ENCODE measurements around the gene ZRANB3. TPM values are rescaled to one million over a fixed set of nuclear protein-coding genes. Genes with fewer than 3 reads are reported as not detected.
"Not testable (repeated sequence)": the region's sequence is repeated elsewhere in the genome, so short reads cannot be mapped to it uniquely, and the experiment has no call there.

The ZRANB3 gene
- polyA plus RNA-seq, 4 donors = 7.1 to 10.6 (median 9.0) TPM

DNA sequence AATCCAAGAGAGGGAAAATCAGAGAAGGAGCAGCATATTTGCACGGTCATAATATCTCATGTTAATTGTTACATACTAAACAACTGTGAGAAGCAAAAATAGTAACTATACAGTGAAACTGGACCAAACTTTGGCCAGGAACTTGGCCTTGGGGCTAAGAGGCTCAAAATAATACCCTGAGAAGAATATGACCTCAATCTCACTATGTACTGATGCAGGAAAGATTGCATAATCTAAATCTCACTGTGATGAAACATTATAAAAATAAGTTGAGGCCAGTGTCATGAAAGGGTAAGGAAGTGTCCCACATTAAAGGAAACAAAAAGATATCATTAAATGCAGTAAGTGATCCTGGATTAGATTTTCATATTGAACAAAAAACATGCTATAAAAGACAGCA is 36.5 kb downstream of the ZRANB3 start:
- no peak for DNase-seq (ENCODE audit: low read depth in 4 of 4, low spot score in 2 of 4)

DNA sequence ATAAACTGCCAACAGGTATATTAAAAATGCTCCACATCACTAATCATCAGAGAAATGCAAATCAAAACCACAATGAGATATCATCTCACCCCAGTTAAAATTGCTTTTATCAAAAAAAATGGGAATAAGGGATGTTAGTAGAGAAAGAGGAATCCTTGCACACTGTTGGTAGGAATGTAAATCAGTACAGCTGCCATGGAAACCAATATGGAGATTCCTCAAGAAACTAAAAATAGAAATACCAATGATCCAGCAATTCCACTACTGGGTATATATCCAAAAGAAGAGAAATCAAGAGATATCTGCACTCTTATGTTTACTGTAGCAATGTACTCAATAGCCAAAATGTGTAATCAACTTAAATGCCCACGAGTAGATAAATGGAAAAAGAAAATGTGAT is 40.6 kb downstream of the ZRANB3 start:
- no peak for DNase-seq (ENCODE audit: low read depth in 4 of 4, low spot score in 2 of 4)

DNA sequence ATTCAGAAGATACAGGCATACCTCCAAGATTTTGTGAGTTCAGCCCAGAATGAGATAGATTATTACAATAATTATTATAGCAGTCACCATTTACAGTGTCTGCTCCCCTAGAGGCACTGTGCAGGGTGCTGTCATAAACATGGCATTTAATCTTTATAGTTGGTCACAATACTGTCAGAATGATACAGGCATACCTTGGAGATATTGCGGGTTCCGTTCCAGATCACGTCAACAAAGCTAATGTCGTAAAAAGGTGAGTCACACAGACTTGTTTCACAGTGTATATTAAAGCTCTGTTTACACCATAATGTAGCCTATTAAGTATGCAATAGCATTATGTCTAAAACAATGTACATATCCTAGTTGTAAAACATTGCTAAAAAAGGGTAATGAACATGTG is 45.6 kb downstream of the ZRANB3 start:
- DNase-seq (ENCODE audit: low read depth in 4 of 4, low spot score in 2 of 4) = no peak

DNA sequence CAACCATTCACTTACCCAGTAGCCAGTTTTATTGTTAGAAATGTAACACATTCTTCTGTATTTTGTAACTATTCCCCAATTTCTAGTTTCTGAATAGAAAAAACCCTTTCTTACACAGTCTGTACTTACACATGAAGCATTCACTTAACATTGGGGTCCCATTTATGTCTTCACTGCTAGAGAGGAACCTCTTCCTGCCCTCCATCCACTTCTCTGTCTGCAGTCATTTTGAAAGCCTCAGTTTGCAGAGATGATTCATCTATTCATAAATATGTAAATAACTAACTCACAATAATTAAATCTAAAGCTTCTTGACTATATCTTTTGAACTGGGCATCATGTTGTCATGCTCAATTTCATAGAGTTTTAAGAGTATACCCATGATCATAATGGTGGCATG is 55.9 kb downstream of the ZRANB3 start:
- DNase-seq (ENCODE audit: low read depth in 4 of 4, low spot score in 2 of 4) = no peak

DNA sequence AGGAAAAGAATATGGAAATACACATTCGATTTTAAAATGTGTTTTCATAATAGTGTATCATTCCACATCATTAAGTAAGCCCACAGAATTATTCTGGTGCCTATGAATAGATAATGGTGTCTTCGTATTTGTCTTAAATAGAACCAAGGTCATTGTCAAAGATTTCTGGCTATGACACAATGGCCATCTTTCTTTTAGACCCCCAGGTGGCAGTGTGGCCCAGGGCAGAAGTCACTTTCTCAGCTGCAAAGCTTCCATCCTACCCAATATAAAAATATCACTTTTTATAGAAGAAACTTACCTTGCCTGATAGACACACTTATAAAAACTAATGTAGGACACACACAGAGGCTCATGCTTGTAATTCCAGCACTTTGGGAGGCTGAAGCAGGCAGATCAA is 57.5 kb downstream of the ZRANB3 start:
- DNase-seq (ENCODE audit: low read depth in 4 of 4, low spot score in 2 of 4) = no peak

DNA sequence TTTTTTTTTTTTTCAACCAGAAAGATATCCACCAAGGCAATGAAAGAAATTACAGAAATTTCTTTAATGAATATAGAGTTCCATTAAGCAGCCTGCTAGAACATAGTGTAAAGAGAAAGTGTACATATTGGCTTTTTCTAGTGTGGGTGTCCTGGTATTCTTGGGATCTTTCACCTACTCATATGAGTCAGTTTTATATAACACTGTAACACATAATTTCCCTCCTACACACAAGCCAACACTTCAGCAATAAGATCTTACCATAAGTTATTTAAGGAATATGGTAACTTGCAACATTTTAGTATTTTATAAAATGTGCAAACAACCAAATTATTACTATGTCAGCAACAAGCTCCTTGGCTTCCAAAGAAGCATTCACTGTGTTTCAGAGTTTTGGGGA is 59.9 kb downstream of the ZRANB3 start:
- DNase-seq (ENCODE audit: low read depth in 4 of 4, low spot score in 2 of 4) = no peak

DNA sequence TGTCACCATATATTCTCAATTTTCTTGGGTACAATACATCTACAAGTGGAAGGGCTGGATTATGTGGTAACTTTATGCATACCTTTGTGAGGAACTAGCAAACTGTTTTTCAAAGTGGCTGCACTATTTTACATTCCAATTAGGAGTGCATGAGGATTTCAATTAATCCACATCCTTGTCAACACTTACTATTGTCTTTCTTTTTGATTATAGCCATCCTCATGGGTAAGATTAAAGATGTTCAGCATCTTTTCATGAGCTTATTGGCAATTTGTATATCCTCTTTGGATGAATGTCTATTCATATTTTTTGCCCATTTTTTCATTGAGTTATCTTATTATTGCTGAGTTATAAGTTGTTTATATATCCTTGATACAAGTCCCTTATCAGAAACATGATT is 73.7 kb downstream of the ZRANB3 start:
- no peak for DNase-seq (ENCODE audit: low read depth in 4 of 4, low spot score in 2 of 4)

DNA sequence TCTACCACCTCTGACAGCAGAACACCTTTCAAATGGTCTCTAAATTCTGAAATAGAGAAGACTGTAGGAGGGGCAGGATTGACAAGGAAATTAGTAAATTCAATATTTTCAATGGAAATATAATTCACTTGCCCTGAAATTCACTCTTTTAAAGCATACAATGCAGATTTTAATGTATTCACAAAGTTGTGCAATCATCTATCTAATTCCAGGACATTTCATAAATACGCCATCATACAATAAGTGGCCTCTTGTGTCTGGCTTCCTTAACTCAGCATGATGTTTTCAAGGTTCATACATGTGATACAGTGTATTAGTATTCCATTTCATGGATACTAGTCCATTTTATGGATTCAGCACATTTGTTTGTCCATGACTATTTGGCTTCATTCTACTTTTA is 74.2 kb downstream of the ZRANB3 start:
- no peak for DNase-seq (ENCODE audit: low read depth in 4 of 4, low spot score in 2 of 4)

DNA sequence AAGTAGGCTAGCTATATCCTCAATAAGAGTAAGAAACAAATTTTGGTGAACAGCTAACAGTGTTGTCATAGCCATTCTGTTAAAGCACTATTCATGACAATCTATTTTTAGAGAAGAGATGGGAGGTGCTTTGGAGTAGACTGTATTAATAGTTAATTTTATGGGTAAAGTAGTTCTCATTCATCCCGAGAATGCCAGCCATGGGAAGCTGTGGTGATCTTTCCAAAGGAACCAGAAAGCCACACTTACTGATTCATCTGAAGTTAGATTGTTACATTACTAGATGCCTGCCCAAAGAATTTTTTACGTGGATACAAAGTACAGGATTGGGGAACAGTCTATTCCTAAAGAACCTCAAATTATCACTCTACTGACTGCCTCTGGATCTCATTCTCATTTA is 74.6 kb downstream of the ZRANB3 start:
- no peak for DNase-seq (ENCODE audit: low read depth in 4 of 4, low spot score in 2 of 4)

DNA sequence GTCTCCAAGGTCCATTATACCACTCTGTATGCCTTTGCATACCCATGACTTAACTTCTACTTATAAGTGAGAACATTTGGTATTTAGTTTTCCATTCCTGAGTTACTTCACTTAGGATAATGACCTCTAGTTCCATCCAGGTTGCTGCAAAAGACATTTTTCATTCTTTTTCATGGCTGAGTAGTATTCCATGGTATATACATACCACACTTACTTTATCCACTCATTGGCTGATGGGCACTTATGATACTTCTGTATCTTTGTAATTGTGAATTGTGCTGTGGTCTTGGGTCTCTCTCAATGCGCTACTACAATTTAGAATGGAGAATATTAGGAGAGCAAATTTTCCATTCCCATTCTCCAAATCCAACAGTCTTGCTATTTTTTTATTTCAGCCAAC is 76.4 kb downstream of the ZRANB3 start:
- no peak for DNase-seq (ENCODE audit: low read depth in 4 of 4, low spot score in 2 of 4)

DNA sequence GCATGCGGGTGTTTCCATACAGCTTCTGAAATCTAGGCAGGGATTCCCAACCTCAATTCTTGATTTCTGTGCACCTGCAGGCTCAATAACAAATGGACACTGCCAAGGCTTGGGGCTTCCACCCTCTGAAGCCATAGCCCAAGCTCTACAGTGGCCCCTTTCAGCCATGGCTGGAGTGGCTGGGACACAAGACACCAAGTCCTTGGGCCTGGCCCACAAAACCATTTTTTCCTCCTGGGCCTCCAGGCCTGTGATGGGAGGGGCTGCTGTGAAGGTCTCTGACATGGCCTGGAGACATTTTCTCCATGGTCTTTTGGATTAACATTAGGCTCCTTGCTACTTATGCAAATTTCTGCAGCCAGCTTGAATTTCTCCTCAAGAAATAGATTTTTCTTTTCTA is 78.0 kb downstream of the ZRANB3 start:
- not testable (repeated sequence) for DNase-seq (ENCODE audit: low read depth in 4 of 4, low spot score in 2 of 4)

DNA sequence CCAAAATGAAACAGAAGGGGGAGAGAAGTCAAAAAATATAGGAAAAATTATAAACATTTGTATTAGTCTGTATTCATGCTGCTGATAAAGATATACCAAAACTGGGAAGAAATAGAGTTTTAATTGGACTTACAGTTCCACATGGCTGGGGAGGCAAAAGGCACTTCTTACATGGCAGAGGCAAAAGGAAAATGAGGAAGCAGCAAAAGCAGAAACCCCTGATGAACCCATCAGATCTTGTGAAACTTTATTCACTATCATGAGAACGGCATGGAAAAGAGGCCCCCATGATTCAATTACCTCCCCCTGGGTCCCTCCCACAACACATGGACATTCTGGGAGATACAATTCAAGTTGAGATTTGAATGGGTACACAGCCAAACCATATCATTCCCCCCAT is 79.1 kb downstream of the ZRANB3 start:
- no peak for DNase-seq (ENCODE audit: low read depth in 4 of 4, low spot score in 2 of 4)

DNA sequence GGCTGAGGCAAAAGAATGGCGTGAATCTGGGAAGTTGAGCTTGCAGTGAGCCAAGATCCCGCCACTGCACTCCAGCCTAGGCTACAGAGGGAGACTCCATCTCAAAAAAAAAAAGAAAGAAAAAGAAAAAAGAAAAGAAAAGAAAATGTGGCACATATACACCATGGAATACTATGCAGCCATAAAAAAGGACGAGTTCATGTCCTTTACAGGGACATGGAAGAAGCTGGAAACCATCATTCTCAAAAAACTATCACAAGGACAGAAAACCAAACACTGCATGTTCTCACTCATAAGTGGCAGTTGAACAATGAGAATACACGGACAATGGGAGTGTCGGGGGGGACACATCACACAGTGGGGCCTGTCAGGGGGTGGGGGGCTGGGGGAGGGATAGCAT is 88.0 kb downstream of the ZRANB3 start:
- not testable (repeated sequence) for DNase-seq (ENCODE audit: low read depth in 4 of 4, low spot score in 2 of 4)

DNA sequence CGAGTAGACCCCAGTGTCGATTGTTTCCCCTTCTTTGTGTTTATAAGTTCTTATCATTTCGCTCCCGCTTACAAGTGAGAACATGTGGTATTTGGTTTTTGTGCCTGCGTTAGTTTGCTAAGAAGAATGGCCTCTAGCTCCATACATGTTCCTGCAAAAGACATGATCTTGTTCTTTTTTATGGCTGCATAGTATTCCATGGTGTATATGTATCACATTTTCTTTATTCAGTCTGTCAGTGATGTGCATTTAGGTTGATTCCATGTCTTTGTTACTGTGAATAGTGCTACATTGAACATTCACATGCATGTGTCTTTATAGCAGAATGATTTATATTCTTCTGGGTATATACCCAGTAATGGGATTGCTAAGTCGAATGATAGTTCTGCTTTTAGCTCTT is 95.9 kb downstream of the ZRANB3 start:
- DNase-seq (ENCODE audit: low read depth in 4 of 4, low spot score in 2 of 4) = not testable (repeated sequence)

DNA sequence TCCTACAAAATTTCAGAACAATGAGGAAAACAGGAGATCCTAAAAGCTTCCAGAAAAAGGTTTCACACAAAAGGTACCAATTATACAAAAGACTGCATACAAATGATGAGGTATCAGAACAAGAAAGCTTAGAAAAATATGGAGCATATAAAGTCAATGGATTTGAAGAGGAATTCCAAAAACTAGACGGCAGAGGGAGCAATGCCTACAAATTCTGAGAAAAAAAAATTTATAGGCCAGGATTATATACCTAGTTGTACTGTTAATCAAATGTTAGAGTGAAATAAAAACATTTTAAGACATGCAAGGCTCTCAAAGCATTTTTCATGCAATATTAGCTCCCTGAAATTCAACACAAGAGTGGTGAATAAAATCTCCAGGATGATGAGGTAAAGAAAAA is 106.2 kb downstream of the ZRANB3 start:
- no peak for DNase-seq (ENCODE audit: low read depth in 4 of 4, low spot score in 2 of 4)

DNA sequence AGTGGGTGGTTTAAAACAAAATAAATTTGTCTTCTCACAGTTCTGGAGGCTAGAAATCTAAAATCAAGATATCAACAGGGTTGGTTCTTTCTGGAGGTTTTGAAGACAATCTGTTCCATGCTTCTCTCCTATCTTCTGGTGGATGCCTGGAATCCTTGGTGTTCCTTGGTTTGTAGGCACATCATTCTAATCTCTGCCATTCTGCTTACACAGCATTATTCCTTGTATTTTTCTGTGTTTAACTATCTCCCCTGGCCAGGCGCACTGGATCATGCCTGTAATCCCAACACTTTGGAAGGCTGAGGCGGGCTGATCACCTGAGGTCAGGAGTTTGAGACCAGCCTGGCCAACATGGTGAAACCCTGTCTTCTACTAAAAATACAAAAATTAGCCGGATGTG is 108.1 kb downstream of the ZRANB3 start:
- DNase-seq (ENCODE audit: low read depth in 4 of 4, low spot score in 2 of 4) = no peak

DNA sequence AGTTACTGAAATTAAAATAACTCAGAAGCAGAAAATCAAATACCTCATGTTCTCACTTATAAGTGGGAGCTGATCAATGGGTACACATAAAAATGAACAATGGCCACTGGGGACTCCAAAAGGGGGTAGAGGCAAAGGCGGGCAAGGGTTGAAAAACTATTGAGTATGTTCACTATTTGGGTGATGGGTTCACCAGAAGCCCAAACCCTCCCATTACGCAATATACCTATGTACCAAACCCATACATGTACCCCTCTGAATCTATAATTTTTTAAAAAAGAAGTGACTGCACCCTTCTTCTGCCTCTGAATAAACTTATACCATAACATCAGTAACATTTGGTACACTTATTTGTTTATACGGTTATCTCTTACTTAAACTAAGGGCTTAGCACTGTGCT is 119.4 kb downstream of the ZRANB3 start:
- no peak for DNase-seq (ENCODE audit: low read depth in 4 of 4, low spot score in 2 of 4)

DNA sequence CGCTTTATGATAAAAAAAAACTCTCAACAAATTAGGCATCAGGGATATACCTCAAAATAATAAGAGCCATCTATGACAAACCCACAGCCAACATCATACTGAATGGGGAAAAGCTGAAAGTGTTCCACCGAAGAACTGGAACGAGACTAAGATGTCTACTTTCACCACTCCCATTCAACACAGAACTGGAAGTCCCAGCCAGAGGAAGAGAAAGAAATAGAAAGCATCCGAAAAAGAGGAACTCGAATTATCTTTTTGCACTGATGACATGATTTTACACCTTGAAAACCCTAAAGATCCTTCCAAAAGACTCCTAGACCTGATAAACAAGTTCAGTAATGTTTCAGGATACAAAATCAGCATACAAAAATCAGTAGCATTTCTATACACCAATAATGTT is 121.6 kb downstream of the ZRANB3 start:
- DNase-seq (ENCODE audit: low read depth in 4 of 4, low spot score in 2 of 4) = no peak

DNA sequence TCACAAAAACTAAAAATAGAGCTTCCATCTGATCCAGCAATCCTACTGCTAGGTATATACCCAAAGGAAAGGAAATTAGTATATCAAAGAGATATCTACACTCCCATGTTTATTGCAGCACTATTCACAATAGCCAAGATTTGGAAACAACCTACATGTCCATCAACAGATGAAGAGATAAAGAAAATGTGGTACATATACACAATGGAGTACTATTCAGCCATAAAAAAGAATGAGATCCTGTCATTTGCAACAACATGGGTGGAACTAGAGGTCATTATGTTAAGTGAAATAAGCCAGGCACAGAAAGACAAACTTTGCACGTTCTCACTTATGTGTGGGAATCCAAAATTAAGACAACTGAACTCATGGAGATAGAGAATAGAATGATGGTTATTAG is 134.8 kb downstream of the ZRANB3 start:
- DNase-seq (ENCODE audit: low read depth in 4 of 4, low spot score in 2 of 4) = not testable (repeated sequence)

DNA sequence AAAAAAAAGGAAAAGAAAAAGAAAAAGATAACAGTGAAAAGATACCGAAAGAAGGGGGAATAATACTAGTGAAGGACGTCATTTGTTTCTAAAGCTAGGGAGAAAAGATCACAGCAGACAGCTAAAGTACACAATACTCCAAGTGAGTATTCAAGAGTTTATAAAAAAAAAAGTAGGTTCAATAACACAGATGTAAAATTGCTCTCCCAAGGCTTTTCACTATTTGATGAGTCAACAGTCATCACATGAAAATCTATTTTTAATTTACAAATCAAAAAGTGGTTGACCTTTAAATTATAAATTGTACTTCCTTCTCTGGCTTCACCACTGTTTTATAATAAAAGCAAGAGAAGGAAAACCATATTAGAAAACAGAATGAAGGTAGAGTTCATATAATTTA is 144.0 kb downstream of the ZRANB3 start:
- no peak for DNase-seq (ENCODE audit: low read depth in 4 of 4, low spot score in 2 of 4)

DNA sequence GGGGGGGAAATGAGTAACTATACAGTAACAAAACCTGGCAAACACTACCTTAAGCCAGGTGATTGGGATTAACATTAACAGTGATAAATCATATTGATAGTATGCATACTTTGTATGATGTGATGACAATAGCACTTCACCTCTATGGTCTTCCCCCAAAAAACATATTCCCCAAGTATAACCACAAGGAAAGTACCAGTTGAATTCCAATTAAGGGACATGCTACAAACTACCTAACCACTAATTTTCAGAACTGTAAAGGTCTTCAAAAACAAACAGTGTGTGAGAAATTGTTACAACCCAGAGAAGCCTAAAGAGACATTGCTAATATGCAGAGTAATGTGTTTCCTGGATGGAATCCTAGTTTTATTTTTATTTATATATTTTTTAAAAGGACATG is 152.4 kb downstream of the ZRANB3 start:
- no peak for DNase-seq (ENCODE audit: low read depth in 4 of 4, low spot score in 2 of 4)

DNA sequence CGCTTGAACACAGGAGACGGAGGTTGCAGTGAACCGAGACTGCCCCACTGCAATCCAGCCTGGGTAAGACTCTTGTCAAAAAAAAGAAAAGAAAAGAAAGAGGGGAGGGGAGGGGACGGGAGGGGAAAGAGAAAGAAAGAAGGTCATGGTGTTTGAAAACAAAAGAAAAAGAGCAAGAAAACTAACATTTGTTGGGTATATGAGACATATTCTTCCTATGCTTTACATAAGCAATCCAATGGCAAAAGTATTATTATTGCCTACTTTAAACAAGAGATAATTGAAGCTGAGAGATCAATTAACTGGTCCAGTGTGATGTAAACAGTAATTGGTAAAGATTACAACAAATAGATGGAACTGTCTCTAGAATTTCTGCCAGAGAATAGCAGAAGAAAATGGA is 157.3 kb downstream of the ZRANB3 start:
- no peak for DNase-seq (ENCODE audit: low read depth in 4 of 4, low spot score in 2 of 4)

DNA sequence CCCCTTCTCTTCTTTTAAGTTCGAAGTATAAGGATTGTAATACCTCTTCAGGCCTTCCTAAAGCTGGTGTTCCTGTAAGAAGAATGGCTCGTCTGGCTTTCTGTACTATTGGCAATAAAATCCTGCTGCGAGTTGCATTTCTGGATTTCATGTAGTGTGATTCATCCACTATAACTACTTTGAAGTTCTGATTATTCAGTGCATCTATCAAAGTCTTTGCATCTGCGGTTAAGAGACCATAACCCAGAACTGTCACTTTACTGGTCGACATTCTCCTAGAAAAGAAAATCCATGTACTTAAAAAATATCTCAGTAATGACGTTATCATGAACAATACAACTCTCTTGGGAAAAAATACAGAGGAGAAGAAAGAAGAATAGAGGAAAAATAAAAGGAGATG is 181.1 kb downstream of the ZRANB3 start:
- no peak for DNase-seq (ENCODE audit: low read depth in 4 of 4, low spot score in 2 of 4)

All from left renal cortex interstitium (tissue), 4 donors.